T-helper 2 cell treated with Interferon-gamma antibody and Interleukin-4, amounts not matched to agents 5 μg/mL and 100 μg/mL, for 36 hours (primary cell): Measurements from ENCODE around the gene ZSCAN20.
"Not testable (repeated sequence)": the region's sequence is repeated elsewhere in the genome, so short reads cannot be mapped to it uniquely, and the experiment has no call there.

Source experiments
- DNase-seq: peaks from one replicate; pipeline ENCODE4 v3.0.0; 2021; ENCODE audit warnings: low spot score
- H3K27ac Mint-ChIP-seq: one replicate; pipeline ENCODE4 v1.8.0; 2021; ENCODE audit warnings: mild to moderate bottlenecking, mixed read lengths
- H3K27me3 Mint-ChIP-seq: one replicate; pipeline ENCODE4 v1.8.0; 2021; ENCODE audit warnings: low read depth, mixed read lengths
- H3K36me3 Mint-ChIP-seq: one replicate; pipeline ENCODE4 v1.8.0; 2021; ENCODE audit warnings: low read depth, mixed read lengths
- H3K4me1 Mint-ChIP-seq: one replicate; pipeline ENCODE4 v1.8.0; 2021; ENCODE audit warnings: low read depth, mixed read lengths
- H3K4me3 Mint-ChIP-seq: one replicate; pipeline ENCODE4 v1.8.0; 2022; ENCODE audit warnings: mild to moderate bottlenecking, moderate library complexity, mixed read lengths
- H3K9me3 Mint-ChIP-seq: one replicate; pipeline ENCODE4 v1.8.0; 2021; ENCODE audit warnings: mixed read lengths

ZSCAN20 gene

GRCh38 chr1:33482412-33482811 is 10.0 kb downstream of the ZSCAN20 start:
- Mint-ChIP-seq H3K36me3 (peaks cover 21% of the 10 kb centered on the region), H3K4me1 (no peaks in the 10 kb centered on the region), H3K4me3 (no peak overlapping the region), H3K9me3 (peaks cover 11% of the 10 kb centered on the region), H3K27me3 (no peaks in the 10 kb centered on the region), H3K27ac (no peak overlapping the region)
- no peak for DNase-seq

DNA sequence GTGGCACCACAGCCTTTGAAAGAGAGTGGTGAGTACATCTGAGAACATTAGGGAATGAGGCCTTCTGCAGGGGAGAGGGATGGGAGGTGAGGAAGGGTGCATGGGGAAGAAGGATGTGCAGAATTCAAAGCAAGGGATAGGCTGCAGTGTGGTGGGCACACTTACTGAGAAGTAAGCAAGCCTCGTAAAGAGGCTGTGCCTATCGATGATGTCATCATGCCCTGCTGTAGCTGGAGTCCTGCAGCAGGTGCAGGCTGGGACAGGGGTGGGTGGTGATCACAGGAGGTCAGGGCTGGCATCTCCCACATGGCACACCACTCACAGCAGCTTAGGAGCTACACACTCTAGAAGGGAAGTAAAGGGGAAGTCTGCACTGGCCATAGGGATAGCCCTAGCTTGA is 16.2 kb downstream of the ZSCAN20 start:
- no peak for DNase-seq
- Mint-ChIP-seq H3K27ac (no peak overlapping the region), H3K4me1 (no peaks in the 10 kb centered on the region), H3K4me3 (no peak overlapping the region), H3K27me3 (no peaks in the 10 kb centered on the region), H3K9me3 (peaks cover 29% of the 10 kb centered on the region), H3K36me3 (peaks cover 50% of the 10 kb centered on the region)

- H3K4me3 Mint-ChIP-seq = no peak overlapping the region
- no peaks in the 10 kb centered on the region for H3K27me3 Mint-ChIP-seq
- H3K27ac Mint-ChIP-seq = no peak overlapping the region
- peaks cover 40% of the 10 kb centered on the region for H3K36me3 Mint-ChIP-seq
- H3K4me1 Mint-ChIP-seq = no peaks in the 10 kb centered on the region
- no peak for DNase-seq
- H3K9me3 Mint-ChIP-seq = peaks cover 54% of the 10 kb centered on the region
Observed at GRCh38 chr1:33494929-33495328, 22.5 kb downstream of the ZSCAN20 start.

DNA sequence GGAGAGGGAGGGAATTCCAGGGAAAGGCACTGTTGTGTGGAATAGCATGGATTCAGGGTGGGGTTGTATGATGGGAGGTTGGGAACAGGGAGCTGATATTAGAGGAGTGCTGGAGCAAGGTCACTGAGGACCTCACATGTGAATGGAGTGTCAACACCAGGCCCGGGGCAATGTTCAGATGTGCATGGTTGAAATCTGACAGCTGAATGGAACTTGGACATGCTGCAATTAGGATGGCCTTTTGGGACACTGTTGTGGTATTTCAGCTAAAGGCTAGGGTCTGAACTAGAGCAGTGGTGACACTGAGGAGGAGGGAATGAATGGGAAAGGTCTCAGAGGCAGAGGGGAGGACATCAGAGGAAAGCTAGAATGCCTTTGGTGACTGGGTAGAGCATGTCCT is 25.0 kb downstream of the ZSCAN20 start:
- peaks cover 49% of the 10 kb centered on the region for H3K9me3 Mint-ChIP-seq
- H3K4me3 Mint-ChIP-seq = no peak overlapping the region
- DNase-seq = no peak
- peaks cover 23% of the 10 kb centered on the region for H3K36me3 Mint-ChIP-seq
- no peak overlapping the region for H3K27ac Mint-ChIP-seq
- H3K4me1 Mint-ChIP-seq = no peaks in the 10 kb centered on the region
- no peaks in the 10 kb centered on the region for H3K27me3 Mint-ChIP-seq

DNA sequence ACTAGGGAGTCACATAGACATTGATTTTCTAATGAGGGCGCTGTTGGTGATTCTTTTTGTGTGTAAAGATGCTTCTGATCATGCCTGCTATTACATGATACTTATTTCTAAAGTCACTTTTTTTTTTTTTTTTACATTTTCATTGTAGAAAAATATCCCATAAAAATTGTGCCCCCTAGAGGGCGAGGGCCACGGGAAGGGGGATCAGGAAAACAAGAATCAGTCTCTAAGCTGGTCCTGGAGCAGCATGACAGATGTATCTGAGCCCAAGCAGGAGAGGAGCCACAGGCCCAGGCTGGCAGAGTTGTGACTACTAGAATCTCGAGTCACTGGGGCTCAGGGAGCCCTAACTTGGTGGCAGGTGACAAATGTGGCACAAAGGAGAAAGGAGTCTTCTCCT is 28.1 kb downstream of the ZSCAN20 start:
- no peak overlapping the region for H3K4me3 Mint-ChIP-seq
- no peak for DNase-seq

DNA sequence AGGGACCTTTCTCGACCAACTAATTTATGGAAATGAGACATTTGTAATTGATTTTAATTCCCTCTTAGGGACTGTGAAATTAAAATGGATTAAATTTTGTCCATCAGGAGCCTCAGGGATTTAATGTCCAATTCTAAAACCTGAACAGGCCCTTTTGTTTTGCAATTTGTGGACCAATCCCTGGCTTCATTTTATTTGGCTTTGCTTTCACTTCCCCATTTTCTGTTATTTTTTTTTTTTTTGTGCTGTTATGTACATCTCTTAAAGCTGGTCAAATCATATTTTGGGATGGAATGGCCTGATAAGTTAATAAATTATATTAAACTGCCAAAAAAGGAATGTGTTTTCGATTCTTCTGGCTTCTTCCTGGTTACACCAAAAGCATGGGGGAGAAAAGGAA is 28.9 kb downstream of the ZSCAN20 start:
- DNase-seq = no peak
- no peaks in the 10 kb centered on the region for H3K4me1 Mint-ChIP-seq
- H3K27me3 Mint-ChIP-seq = no peaks in the 10 kb centered on the region
- peaks cover 2% of the 10 kb centered on the region for H3K36me3 Mint-ChIP-seq
- H3K4me3 Mint-ChIP-seq = no peak overlapping the region
- no peak overlapping the region for H3K27ac Mint-ChIP-seq
- peaks cover 22% of the 10 kb centered on the region for H3K9me3 Mint-ChIP-seq

More for the DNA sequence above, 28.1 kb downstream of the ZSCAN20 start:
- Mint-ChIP-seq H3K36me3 (peaks cover 2% of the 10 kb centered on the region), H3K27ac (no peak overlapping the region), H3K27me3 (no peaks in the 10 kb centered on the region), H3K9me3 (peaks cover 30% of the 10 kb centered on the region), H3K4me1 (no peaks in the 10 kb centered on the region)

DNA sequence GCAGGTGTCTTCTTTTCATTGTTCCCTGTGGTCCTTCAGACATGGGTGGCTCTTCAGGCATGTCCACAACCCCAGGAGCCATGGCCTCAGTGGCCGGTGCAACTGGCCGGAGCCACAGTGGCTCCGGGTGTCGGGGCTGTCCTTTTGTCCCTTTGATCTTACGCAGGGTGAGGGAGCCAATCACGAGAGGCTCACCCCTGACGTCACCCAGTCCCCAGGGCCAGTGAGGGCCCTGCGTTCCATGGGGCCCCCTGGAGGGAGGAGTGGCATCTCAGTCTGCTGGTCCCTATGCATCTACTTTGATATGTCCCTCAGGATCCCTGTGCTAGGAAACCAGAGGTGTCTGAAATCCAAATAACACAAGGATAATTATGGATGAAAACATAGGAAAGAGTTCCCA is 29.3 kb downstream of the ZSCAN20 start:
- H3K9me3 Mint-ChIP-seq = peaks cover 19% of the 10 kb centered on the region
- no peak overlapping the region for H3K27ac Mint-ChIP-seq
- no peak for DNase-seq
- no peaks in the 10 kb centered on the region for H3K36me3 Mint-ChIP-seq
- H3K4me1 Mint-ChIP-seq = no peaks in the 10 kb centered on the region
- H3K27me3 Mint-ChIP-seq = no peaks in the 10 kb centered on the region
- no peak overlapping the region for H3K4me3 Mint-ChIP-seq

GRCh38 chr1:33502726-33503125 is 30.3 kb downstream of the ZSCAN20 start:
- Mint-ChIP-seq H3K27ac (no peak overlapping the region), H3K27me3 (no peaks in the 10 kb centered on the region), H3K36me3 (no peaks in the 10 kb centered on the region), H3K4me3 (no peak overlapping the region), H3K9me3 (peaks cover 12% of the 10 kb centered on the region), H3K4me1 (no peaks in the 10 kb centered on the region)
- no peak for DNase-seq

DNA sequence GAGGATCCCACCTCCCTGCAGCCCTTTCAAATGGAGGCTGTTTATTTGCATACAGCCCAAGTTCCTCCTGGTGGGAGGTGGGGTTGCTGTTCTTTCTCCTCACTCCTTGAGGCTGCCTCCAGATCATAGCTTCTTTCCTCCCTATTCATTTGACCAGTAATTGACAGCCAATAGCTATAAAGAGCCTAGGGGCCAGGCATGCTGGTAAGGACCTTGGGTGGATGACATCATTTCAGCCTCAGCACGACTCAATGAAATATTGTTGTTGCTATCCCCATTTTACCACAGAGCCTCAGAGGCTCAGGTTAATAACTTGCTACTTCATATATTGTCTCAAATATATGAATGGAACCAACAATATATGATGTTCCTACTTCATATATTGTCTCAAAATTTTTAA is 31.1 kb downstream of the ZSCAN20 start:
- no peak overlapping the region for H3K4me3 Mint-ChIP-seq
- no peak overlapping the region for H3K27ac Mint-ChIP-seq
- H3K27me3 Mint-ChIP-seq = peaks cover 2% of the 10 kb centered on the region
- H3K4me1 Mint-ChIP-seq = no peaks in the 10 kb centered on the region
- H3K36me3 Mint-ChIP-seq = no peaks in the 10 kb centered on the region
- DNase-seq = no peak
- H3K9me3 Mint-ChIP-seq = peaks cover 11% of the 10 kb centered on the region

GRCh38 chr1:33507661-33508060 is 35.2 kb downstream of the ZSCAN20 start:
- Mint-ChIP-seq H3K9me3 (peaks cover 3% of the 10 kb centered on the region), H3K27me3 (peaks cover 2% of the 10 kb centered on the region), H3K4me3 (no peak overlapping the region), H3K4me1 (no peaks in the 10 kb centered on the region), H3K27ac (no peak overlapping the region), H3K36me3 (no peaks in the 10 kb centered on the region)
- DNase-seq = no peak

- Mint-ChIP-seq H3K4me3 (no peak overlapping the region), H3K4me1 (no peaks in the 10 kb centered on the region), H3K27me3 (peaks cover 2% of the 10 kb centered on the region), H3K9me3 (no peaks in the 10 kb centered on the region), H3K27ac (no peak overlapping the region), H3K36me3 (no peaks in the 10 kb centered on the region)
- DNase-seq = no peak
Observed at GRCh38 chr1:33508151-33508550, 35.7 kb downstream of the ZSCAN20 start.

DNA sequence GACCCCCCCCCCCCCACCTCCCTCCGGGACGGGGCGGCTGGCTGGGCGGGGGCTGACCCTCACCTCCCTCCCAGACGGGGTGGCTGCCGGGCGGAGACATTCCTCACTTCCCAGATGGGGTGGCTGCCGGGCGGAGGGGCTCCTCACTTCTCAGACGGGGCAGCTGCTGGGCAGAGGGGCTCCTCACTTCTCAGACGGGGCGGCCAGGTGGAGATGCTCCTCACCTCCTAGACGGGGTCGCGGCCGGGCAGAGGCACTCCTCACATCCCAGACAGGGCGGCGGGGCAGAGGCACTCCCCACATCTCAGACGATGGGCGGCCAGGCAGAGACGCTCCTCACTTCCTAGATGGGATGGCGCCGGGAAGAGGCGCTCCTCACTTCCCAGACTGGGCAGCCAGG is 36.8 kb downstream of the ZSCAN20 start:
- not testable (repeated sequence) for H3K4me1 Mint-ChIP-seq, H3K27me3 Mint-ChIP-seq, DNase-seq, H3K27ac Mint-ChIP-seq, H3K9me3 Mint-ChIP-seq, H3K36me3 Mint-ChIP-seq, H3K4me3 Mint-ChIP-seq

GRCh38 chr1:33512226-33513011 is 40.0 kb downstream of the ZSCAN20 start:
- H3K36me3 Mint-ChIP-seq = no peaks in the 10 kb centered on the region
- H3K27ac Mint-ChIP-seq = no peak overlapping the region
- H3K4me3 Mint-ChIP-seq = no peak overlapping the region
- H3K9me3 Mint-ChIP-seq = no peaks in the 10 kb centered on the region
- no peak for DNase-seq
- peaks cover 2% of the 10 kb centered on the region for H3K27me3 Mint-ChIP-seq
- H3K4me1 Mint-ChIP-seq = no peaks in the 10 kb centered on the region

- Mint-ChIP-seq H3K27me3 (no peaks in the 10 kb centered on the region), H3K36me3 (no peaks in the 10 kb centered on the region), H3K4me1 (no peaks in the 10 kb centered on the region), H3K9me3 (no peaks in the 10 kb centered on the region), H3K4me3 (no peak overlapping the region), H3K27ac (no peak overlapping the region)
- no peak for DNase-seq
Observed at GRCh38 chr1:33515112-33515511, 42.7 kb downstream of the ZSCAN20 start.

DNA sequence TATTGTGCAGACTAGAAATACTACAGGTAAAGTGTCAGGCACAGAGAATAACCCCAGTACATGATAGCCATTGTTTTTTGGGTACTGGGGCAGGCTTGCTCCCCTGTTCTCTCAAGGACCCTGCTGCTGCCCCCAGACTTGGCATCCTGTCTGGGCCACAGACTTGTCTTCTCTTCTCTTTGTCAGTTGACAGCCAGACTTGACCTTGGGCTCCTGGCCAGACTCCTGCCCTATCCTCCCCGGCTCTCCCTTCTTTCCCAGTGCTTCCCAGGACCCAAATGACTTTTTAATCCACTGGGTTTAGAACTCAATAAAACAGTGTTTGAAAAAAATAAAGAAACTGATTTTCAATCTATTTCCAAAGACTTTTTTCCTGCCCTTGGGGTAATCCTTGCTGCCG is 43.2 kb downstream of the ZSCAN20 start:
- H3K4me1 Mint-ChIP-seq = no peaks in the 10 kb centered on the region
- DNase-seq = no peak
- no peak overlapping the region for H3K4me3 Mint-ChIP-seq
- no peaks in the 10 kb centered on the region for H3K27me3 Mint-ChIP-seq
- H3K9me3 Mint-ChIP-seq = no peaks in the 10 kb centered on the region
- H3K36me3 Mint-ChIP-seq = no peaks in the 10 kb centered on the region
- H3K27ac Mint-ChIP-seq = no peak overlapping the region
